HepG2 (cell line): Measurements from ENCODE around the gene ABCA2. TPM values are rescaled to one million over a fixed set of nuclear protein-coding genes. Genes with fewer than 3 reads are reported as not detected.

Experiments
- E2F2 ChIP-seq: sonication (generic); formaldehyde crosslinking; IDR thresholded peaks from 2 replicates; pipeline ENCODE4 v1.4.0; 2020; ENCODE audit warnings: missing genetic modification reagents, borderline replicate concordance
- ELF3 ChIP-seq: IDR thresholded peaks from 2 replicates; pipeline ENCODE4 v1.6.1; 2016; ENCODE audit warnings: missing genetic modification reagents, missing compliant biosample characterization
- FLYWCH1 ChIP-seq: sonication (generic); formaldehyde crosslinking; IDR thresholded peaks from 2 replicates; pipeline ENCODE4 v1.8.1; 2023; ENCODE audit warnings: mild to moderate bottlenecking, missing genetic modification reagents
- HMG20B ChIP-seq: conservative IDR thresholded peaks from 2 replicates; pipeline ENCODE4 v1.6.1; 2016; ENCODE audit warnings: missing genetic modification reagents, missing compliant biosample characterization
- HMGXB4 ChIP-seq, 2 experiments: sonication (generic) in 1 of 2; formaldehyde crosslinking in 1 of 2; IDR thresholded peaks; 2 replicates each; pipeline versions ENCODE4 v1.4.0 to v1.6.1; 2018 to 2020; ENCODE audit warnings: missing genetic modification reagents in 2 of 2, borderline replicate concordance in 1 of 2, low read depth in 1 of 2, mild to moderate bottlenecking in 1 of 2, missing biosample characterization in 1 of 2
- KDM2A ChIP-seq: sonication (generic); formaldehyde crosslinking; IDR thresholded peaks from 2 replicates; pipeline ENCODE4 v1.4.0; 2020; ENCODE audit warnings: low read depth, missing genetic modification reagents, borderline replicate concordance
- RAD21 ChIP-seq: fragments of 450-650 bp; formaldehyde crosslinking; IDR thresholded peaks from 2 replicates; pipeline ENCODE4 v1.5.0; 2020; ENCODE audit warnings: mild to moderate bottlenecking
- REST ChIP-seq, 2 experiments: IDR thresholded peaks; 2 replicates each; pipeline ENCODE4 v1.6.1; 2011 to 2012; ENCODE audit warnings: low read length in 2 of 2, borderline replicate concordance in 1 of 2, low read depth in 1 of 2, mild to moderate bottlenecking in 1 of 2, moderate library complexity in 1 of 2
- SMARCC2 ChIP-seq: fragments of 450-650 bp; IDR thresholded peaks from 2 replicates; pipeline ENCODE4 v1.6.1; 2017; ENCODE audit warnings: antibody characterized with exemption, mild to moderate bottlenecking
- SNAPC5 ChIP-seq: sonication (generic); formaldehyde crosslinking; IDR thresholded peaks from 2 replicates; pipeline ENCODE4 v1.8.1; 2023; ENCODE audit warnings: mild to moderate bottlenecking, missing genetic modification reagents, borderline replicate concordance
- ZBTB4 ChIP-seq: sonication (generic); formaldehyde crosslinking; IDR thresholded peaks from 2 replicates; pipeline ENCODE4 v1.4.0; 2020; ENCODE audit warnings: missing genetic modification reagents, mild to moderate bottlenecking, borderline replicate concordance
- ZFX ChIP-seq: sonication (generic); formaldehyde crosslinking; IDR thresholded peaks from 2 replicates; pipeline ENCODE4 v1.4.0; 2020; ENCODE audit warnings: mild to moderate bottlenecking, low read depth, missing genetic modification reagents, moderate library complexity
- ZKSCAN5 ChIP-seq: sonication (generic); formaldehyde crosslinking; IDR thresholded peaks from 2 replicates; pipeline ENCODE4 v1.5.1; 2020; ENCODE audit warnings: mild to moderate bottlenecking, missing genetic modification reagents
- ZNF337 ChIP-seq: sonication (generic); formaldehyde crosslinking; IDR thresholded peaks from 2 replicates; pipeline ENCODE4 v1.5.1; 2020; ENCODE audit warnings: missing genetic modification reagents, low read depth, mild to moderate bottlenecking, borderline replicate concordance
- ZNF567 ChIP-seq: sonication (generic); formaldehyde crosslinking; IDR thresholded peaks from 2 replicates; pipeline ENCODE4 v1.8.1; 2023; ENCODE audit warnings: mild to moderate bottlenecking, missing genetic modification reagents, borderline replicate concordance
- polyA plus RNA-seq, 8 experiments: library from polyadenylated mRNA; depleted of rRNA in 3 of 8; stranded (reverse) in 7 of 8; unstranded in 1 of 8; fragments of >200 nt; fragmentation: Illumina TruSeq in 4 of 8; extraction: Trizol in 4 of 8; gene quantifications; 2 replicates each; pipeline versions ENCODE4 v1.2.1 to v1.2.3, GENCODE V29; 2011 to 2016; ENCODE audit warnings: low read depth in 4 of 8, missing spikeins in 1 of 8, mixed read lengths in 1 of 8; ENCODE audit not compliant: insufficient read depth in 1 of 8
- total RNA-seq, 5 experiments: library from RNA; depleted of rRNA; stranded (reverse); fragments of >200 nt; fragmentation: Illumina TruSeq; extraction: Trizol; gene quantifications; 2 replicates each; pipeline ENCODE4 v1.2.3, GENCODE V29; 2016; ENCODE audit warnings: low read depth in 1 of 5

The ABCA2 gene
- total and polyA plus RNA-seq, 2 of the 13 experiments (the other 11 are each of a cell fraction or from before 2014, with no cell fraction given): 2.9 to 19.2 TPM

- TF ChIP-seq SMARCC2 (no peak), ZBTB4 (CRISPR knock-in tag) (no peak), E2F2 (CRISPR knock-in tag) (no peak), ZFX (CRISPR knock-in tag) (peak; percentile 27; the same call in 1 of the 2 replicates), HMGXB4 (CRISPR knock-in tag; IDR thresholded peaks at IDR 0.05; ENCODE audit: borderline replicate concordance in 1 of 2, low read depth in 1 of 2) (no peak), ZNF337 (no peak), HMG20B (CRISPR knock-in tag) (no peak), FLYWCH1 (CRISPR knock-in tag) (no peak), ZKSCAN5 (no peak), RAD21 (CRISPR knock-in tag) (0 out of 2 replicates have a peak, but pooled peaks have one; percentile 10), ELF3 (CRISPR knock-in tag) (peak; percentile 19; the same call in 1 of the 2 replicates), REST (IDR thresholded peaks at IDR 0.05; ENCODE audit: borderline replicate concordance in 1 of 2, low read depth in 1 of 2, low read length in 2 of 2) (no peak), KDM2A (CRISPR knock-in tag) (no peak), SNAPC5 (CRISPR knock-in tag) (no peak), ZNF567 (CRISPR knock-in tag) (no peak)
Observed at GRCh38 chr9:137021979-137022661, 5.9 kb downstream of the ABCA2 start (continued).
